GM18867 (cell line): ENCODE measurements around the gene CHAC1.
"Not testable (repeated sequence)": the region's sequence is repeated elsewhere in the genome, so short reads cannot be mapped to it uniquely, and the experiment has no call there.

Experiments
- ATAC-seq: cut with Tn5 transposase; IDR thresholded peaks from one replicate; pipeline ENCODE4 v1.9.1; 2021; ENCODE audit warnings: mild to moderate bottlenecking, moderate library complexity; ENCODE audit not compliant: unreplicated experiment

Gene CHAC1

DNA sequence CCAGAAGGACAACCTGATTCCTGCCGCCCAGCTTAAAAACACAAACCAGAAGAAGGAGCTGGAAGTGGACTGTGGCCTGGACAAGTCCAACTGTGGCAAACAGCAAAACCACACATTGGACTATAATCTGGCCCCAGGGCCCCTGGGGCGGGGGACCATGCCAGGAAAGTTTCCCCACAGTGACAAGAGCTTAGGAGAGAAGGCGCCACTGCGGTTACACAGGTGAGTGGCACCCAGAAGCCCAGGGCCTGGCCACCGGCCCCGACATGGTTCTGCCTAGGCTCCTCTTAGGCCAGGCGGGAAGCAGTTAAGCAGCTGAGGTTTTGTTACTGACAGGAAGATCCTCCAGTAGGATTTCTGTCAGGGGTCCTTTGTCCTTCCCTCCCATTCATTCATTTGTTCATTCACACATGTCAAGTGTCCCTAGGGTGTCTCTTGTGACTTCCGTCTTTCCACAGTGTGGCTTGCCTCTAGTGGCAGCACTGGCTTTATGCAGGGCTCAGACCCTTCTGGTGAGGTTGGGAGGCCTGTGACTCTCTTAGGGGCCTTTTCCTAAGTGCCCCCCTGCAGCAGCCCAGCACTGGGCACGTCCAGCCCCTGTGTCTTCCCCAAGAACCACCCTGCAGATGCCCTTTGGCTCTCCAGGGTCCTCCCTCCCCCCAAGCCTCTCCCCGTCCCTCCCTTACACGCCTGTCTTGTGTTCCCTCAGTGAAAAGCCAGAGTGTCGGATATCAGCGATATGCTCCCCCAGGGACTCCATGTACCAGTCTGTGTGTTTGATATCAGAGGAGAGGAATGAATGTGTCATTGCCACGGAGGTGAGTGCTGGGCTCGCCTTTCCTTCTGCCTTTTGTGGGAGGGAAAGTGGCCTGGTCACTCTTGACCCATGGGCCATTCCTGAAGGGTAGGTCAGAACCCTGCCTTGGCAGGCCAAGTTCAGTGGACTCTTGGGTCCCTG, 16.3 kb upstream of the CHAC1 start:
- ATAC-seq, result no peak

DNA sequence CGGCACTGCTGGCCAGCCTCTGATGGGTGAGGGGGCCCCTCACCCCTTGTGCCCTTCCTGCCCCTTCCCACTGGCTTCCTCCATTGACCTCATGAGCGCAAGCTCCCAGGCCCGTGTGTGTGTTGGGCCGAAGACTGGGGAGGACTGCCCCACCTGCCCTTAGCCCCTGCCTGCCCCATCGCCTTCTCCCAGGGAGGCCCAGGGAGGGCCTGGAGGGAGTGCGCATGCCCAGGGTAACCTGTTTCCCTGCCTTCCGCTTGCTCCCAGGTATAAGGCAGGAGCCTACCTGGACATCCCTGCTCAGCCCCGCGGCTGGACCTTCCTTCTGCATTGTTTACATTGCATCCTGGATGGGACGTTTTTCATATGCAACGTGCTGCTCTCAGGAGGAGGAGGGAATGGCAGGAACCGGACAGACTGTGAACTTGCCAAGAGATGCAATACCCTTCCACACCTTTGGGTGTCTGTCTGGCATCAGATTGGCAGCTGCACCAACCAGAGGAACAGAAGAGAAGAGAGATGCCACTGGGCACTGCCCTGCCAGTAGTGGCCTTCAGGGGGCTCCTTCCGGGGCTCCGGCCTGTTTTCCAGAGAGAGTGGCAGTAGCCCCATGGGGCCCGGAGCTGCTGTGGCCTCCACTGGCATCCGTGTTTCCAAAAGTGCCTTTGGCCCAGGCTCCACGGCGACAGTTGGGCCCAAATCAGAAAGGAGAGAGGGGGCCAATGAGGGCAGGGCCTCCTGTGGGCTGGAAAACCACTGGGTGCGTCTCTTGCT, 15.3 kb upstream of the CHAC1 start:
- no peak for ATAC-seq

DNA sequence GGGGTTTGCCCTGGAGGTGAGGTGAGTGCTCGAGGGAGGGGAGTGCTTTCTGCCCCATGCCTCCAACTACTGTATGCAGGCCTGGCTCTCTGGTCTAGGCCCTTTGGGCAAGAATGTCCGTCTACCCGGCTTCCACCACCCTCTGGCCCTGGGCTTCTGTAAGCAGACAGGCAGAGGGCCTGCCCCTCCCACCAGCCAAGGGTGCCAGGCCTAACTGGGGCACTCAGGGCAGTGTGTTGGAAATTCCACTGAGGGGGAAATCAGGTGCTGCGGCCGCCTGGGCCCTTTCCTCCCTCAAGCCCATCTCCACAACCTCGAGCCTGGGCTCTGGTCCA, 14.8 kb upstream of the CHAC1 start:
- ATAC-seq, result no peak

DNA sequence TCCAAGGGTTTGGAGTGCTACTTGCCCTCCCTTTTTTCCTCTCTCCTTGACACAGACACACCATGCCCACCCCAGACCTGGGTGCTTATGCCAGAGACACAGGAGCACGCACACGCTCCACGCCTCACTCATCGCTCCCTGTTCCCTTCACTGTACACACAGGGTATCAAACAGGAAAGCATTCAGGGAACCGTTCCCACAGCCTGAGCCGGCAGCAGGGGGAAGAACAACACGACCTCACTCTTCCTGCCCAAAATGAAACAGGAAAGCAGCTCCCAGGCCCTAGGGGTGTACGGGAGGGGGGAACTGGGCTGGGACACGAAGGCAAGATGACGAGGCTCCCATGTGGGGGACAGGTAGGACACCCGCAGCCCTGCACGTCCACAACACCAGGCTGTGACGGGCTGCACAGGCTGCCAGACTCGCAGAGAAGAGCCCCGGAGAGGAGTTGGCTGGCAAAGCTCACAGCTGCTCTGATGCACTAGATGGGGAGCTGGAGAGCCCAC, 12.9 kb upstream of the CHAC1 start:
- no peak for ATAC-seq

DNA sequence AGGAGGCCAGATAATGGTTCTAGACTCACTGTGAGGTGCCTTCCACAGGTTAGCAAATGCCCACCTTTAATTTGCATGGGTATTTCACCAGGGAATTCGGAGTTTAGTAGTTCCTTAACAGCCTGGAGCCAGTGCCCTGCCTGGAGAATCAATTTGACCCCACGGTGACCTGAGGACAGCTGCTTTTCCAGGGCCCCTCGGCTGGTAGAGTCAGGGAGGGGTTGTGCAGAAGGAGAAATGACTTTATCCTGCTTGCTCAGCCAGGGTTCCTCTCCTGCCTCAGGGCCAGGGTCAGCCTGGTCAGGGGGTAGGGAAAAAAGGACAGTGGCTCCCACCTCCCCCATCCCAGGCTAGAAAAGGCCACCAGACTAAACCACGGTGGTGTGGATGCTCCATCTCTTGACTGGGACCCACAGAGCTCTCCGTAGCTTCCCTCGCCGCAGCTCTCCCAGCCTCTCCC, 12.2 kb upstream of the CHAC1 start:
- no peak for ATAC-seq

GRCh38 chr15:40941528-40942336, 11.5 kb upstream of the CHAC1 start:
- ATAC-seq, result peak; percentile 77

- no peak for ATAC-seq
These were observed 10.9 kb upstream of the CHAC1 start for GRCh38 chr15:40942337-40942854.

DNA sequence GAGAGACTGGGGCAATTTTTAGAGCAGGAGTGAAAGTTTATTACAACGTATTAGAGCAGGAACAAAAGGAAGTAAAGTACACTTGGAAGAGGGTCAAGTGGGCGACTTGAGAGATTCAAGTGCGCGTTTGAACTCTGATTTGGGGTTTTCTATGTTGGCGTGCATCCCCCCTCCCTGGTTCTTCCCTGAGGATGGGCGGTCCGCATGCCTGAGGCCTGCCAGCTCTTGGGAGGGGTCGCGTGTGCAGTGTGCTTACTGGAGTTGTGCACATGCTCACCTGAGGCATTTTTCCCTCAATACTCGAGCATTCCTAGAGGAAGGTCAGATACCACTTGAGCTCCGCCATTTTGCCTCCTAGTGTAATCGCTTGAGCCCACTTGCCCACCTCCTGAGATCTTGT, 10.4 kb upstream of the CHAC1 start:
- ATAC-seq, result no peak

- no peak for ATAC-seq
These were observed 9.4 kb upstream of the CHAC1 start for GRCh38 chr15:40943764-40944365.

- ATAC-seq, result no peak
These were observed 8.6 kb upstream of the CHAC1 start for GRCh38 chr15:40944510-40945296.

DNA sequence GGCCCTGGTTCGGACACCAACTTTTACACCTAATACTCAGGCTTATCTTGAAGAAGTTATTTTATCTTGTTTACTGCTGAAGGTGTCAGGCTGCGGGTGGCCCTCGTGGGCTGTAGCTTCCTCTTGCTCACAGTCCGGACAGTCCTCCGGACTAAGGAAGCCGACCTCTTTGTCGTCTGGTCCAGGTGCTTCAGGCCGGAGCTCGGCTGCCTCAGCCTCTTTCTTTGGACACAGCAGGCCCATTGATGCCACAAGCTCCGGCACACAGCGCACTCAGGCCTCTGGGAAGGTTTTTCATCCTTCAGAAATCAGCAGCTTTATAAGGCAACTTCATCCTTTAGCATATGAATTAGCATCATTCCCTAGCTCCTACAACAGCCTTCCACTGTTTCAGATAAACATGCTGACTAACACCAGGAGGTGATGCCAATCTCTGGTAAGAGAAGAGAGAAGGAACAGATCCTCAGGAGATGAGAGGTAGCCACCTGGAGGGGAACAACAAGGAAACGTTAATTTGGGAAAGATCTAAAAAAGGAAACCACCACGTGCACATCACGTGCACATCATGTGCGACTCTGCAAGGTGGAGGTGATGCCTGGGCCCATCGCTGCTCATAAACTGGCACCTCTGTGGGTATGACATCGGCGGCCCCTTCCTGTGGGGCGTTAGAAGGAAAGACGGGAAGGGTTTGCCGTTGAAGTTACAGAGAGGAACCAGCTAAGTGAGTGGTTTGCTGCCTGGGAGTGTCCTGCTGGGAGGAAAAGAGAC, 4.4 kb upstream of the CHAC1 start:
- no peak for ATAC-seq

GRCh38 chr15:40949756-40950207, 3.5 kb upstream of the CHAC1 start:
- ATAC-seq, result no peak

GRCh38 chr15:40951764-40952163, 1.5 kb upstream of the CHAC1 start:
- ATAC-seq, result no peak

DNA sequence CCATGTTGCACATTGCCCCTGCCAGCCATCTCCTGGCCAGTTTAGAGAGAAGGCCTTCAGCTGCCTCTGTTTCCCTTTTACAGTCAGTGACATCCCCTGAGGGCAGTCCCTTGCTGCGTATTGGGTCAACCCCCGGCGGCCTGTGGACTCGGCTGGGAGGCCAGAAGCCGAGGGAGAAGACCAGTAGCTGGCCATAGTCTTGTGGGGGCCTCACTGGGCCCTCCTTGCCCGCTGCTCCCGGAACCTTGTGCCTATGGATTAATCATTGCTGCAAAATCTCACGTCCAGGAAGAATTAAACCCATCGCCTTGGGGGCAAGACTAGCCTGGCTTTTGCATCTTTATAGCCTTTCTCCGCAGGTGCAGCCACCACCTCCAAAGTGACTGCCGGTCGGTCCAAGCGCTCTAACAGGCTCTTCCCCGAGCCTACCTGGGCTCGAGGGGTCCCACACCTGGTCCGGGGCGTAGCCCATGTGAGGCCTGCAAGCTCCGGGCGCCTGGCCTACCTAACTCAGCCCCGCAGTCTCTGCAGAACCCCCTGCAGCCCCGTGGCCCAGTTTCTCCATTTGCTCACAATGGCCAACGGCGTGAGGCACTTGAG, 870 bp upstream of the CHAC1 start:
- peak; percentile 3 for ATAC-seq

GRCh38 chr15:40953713-40954074, 423 bp downstream of the CHAC1 start:
- no peak for ATAC-seq

DNA sequence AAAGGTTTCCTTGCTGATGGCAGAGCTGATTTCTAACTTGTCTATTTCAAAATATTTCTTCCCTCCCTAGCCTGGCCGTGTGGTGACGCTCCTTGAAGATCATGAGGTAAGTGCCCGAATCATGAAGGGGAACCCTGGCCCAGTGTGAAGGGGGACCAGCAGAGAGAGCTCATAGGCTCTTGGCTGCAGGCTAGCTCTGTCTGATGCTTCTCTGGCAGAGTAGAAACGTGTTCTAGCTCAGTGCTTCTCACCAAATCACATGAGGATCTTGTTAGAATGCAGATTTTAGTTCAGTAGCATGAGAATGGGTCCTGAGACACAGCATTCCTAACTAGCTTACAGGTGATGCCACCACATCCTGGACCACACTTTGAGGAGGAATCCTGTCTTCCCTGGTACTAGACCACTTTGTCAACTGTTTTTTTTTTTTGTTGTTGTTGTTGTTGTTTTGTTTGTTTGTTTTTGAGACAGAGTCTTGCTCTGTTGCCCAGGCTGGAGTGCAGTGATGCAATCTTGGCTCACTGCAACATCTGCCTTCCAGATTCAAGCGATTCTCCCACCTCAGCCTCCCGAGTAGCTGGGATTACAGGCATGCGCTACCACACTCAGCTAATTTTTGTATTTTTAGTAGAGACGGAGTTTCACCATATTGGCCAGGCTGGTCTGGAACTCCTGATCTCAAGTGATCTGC, 1.0 kb downstream of the CHAC1 start:
- ATAC-seq, result not testable (repeated sequence)

DNA sequence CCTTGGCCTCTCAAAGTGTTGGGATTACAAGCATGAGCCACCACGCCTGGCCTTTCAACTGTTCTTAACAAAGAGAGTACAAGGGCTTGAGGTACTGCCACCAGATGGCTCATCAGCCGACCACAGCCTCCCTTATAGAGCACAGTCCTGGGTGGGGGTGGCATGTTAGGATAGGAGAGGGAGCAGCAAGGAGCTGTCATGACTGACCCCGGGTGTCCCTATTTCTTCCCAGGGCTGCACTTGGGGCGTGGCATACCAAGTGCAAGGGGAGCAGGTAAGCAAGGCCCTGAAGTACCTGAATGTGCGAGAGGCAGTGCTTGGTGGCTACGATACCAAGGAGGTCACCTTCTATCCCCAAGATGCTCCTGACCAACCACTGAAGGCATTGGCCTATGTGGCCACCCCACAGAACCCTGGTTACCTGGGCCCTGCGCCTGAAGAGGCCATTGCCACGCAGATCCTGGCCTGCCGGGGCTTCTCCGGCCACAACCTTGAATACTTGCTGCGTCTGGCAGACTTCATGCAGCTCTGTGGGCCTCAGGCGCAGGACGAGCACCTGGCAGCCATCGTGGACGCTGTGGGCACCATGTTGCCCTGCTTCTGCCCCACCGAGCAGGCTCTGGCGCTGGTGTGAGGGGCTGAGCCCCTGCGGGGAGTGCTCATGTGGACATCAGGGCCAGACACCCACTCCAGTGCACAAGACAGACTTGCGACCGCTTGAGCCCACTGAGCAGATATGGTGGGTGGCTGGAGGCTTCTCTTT, 2.1 kb downstream of the CHAC1 start:
- no peak for ATAC-seq
